ENCODE measurements around the gene SORD. TPM values are rescaled to one million over a fixed set of nuclear protein-coding genes. Genes with fewer than 3 reads are reported as not detected.
"Not testable (repeated sequence)": the region's sequence is repeated elsewhere in the genome, so short reads cannot be mapped to it uniquely, and the experiment has no call there.

The SORD gene
- total RNA-seq, 1 donor from 2014 or later: 54.8 TPM

DNA sequence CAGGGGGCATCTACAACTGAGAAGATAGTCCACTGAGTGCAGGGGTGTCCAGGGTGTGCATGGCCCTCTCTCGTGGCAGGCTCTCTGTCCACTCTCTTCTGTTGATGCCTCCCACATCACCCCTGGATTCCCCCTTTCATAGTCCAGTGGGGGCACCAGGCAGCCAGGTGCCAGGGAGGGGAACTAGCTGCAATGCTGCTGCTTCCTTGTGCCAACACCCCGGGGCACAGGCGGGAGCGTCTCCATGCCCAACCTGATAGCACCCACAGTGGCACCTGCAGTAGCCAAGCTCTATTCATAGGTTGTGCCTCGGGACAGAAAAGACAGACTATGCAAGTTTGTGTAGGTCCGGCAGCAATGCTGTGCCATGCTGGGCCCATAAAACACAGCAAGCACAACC is 79.2 kb downstream of the SORD start:
- Mint-ChIP-seq H3K27me3 (ENCODE audit: low read depth) (peaks cover 8% of the 10 kb centered on the region), H3K4me1 (peaks cover 6% of the 10 kb centered on the region), H3K27ac (ENCODE audit: unreplicated experiment) (no peak overlapping the region), H3K4me3 (no peak overlapping the region), H3K9me3 (no peaks in the 10 kb centered on the region), H3K36me3 (ENCODE audit: low read depth) (no peaks in the 10 kb centered on the region)
- no peak for DNase-seq (ENCODE audit: low read depth, low spot score)
- no peak for TF ChIP-seq CTCF (conservative IDR thresholded peaks at IDR 0.05)

DNA sequence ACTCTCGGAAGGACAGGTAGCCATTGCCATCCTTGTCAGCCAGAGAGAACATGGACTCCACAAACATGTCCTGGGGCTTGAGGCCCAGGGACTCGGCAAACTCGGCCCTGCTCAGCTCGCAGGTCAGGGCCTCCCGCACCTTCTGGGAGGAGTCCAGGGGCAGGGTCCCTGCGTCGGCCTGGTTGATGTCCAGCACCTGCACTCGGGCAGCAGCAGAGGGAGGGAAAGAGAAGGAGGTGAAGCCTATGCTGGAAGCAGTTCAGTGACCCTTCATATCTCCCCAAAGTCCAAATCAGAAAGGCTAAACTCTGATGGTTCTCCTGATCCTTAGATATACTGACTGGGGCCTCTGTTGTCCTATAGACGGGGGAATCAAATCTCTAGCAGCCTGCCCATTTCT is 81.2 kb downstream of the SORD start:
- not testable (repeated sequence) for H3K27ac Mint-ChIP-seq (ENCODE audit: unreplicated experiment); DNase-seq (ENCODE audit: low read depth, low spot score); H3K4me3 Mint-ChIP-seq; H3K36me3 Mint-ChIP-seq (ENCODE audit: low read depth); H3K4me1 Mint-ChIP-seq; H3K9me3 Mint-ChIP-seq
- H3K27me3 Mint-ChIP-seq (ENCODE audit: low read depth): peaks cover 17% of the 10 kb centered on the region

- H3K36me3 Mint-ChIP-seq (ENCODE audit: low read depth): no peaks in the 10 kb centered on the region
- TF ChIP-seq CTCF (conservative IDR thresholded peaks at IDR 0.05): no peak
- DNase-seq (ENCODE audit: low read depth, low spot score): no peak
- H3K27me3 Mint-ChIP-seq (ENCODE audit: low read depth): peaks cover 31% of the 10 kb centered on the region
- peaks cover 6% of the 10 kb centered on the region for H3K4me1 Mint-ChIP-seq
- no peak overlapping the region for H3K4me3 Mint-ChIP-seq
- no peak overlapping the region for H3K27ac Mint-ChIP-seq (ENCODE audit: unreplicated experiment)
- H3K9me3 Mint-ChIP-seq: no peaks in the 10 kb centered on the region
Observed at GRCh38 chr15:45105586-45105985, 82.6 kb downstream of the SORD start.

DNA sequence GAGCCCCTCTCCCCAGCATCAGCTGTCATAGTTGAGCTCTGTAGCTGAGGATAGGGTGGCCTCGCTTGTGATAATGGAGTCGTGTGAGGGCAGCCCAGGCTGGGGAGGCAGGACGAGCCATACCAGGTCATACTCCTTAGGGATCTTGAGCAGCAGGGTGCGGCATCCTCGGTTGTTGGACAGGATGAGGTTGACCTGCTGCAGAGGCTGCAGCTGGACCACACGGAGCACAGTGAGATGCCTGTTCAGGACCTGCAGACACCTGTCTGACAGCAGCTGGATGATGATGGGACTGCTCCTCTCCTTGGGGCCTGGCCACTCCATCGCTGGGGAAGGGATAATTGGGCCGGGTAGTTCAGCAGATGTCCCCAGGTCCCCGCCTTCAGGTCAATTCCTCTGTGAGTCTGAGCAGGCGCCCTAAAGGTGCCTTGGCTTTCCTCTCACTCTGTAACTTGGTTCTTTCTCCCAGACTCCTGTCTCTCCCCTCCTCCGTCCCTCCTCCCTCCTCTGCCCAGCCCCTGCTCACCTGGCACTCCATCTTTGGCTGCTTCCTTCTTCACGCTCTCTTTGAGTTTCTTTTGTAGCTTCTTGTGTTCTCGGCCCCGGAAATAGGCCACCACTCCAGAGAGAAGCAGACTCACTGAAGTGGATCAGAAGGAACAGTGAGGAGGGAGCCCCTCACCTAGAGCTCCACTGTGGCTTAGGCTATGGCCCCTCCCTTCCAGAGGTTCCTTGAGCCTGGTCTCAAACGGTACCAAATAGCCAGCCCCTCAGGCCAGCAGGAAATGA is 83.2 kb downstream of the SORD start:
- Mint-ChIP-seq H3K27me3 (ENCODE audit: low read depth) (peaks cover 33% of the 10 kb centered on the region), H3K9me3 (no peaks in the 10 kb centered on the region)
- no peak for TF ChIP-seq CTCF (conservative IDR thresholded peaks at IDR 0.05)

DNA sequence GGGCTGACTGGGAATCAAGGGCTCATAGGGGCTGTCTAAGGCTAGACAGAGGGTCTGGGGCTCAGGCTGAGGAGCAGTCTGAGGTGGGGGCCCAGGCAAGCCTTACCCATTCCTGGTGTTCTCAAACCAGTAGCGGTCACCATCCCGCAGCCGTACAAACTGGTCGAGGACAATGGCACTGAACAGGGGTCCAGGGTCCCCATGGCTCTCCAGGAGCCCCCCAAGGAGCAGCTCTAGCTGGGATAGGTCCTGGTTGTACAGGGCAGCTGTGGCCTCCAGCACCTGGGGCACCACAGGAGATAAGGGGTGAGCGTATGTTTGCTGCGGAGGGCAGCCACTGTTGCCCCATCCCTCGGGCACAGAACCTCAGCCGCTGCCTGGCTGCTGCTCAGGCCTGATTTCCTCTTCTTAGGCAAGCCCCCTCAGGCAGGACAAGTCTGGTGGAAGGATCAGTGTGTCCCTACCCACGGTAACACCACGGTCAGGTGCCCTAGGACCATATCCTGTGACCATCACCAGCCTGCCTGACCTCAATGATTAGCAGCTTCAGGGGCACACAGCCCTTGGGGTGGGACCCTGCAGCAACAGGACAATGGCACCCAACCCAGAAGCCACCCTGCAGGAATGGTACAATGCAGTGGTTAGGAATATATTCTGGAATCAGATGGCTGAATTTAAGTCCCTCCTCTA is 85.1 kb downstream of the SORD start:
- Mint-ChIP-seq H3K9me3 (no peaks in the 10 kb centered on the region), H3K27me3 (ENCODE audit: low read depth) (peaks cover 47% of the 10 kb centered on the region), H3K36me3 (ENCODE audit: low read depth) (no peaks in the 10 kb centered on the region), H3K27ac (ENCODE audit: unreplicated experiment) (no peak overlapping the region), H3K4me3 (no peak overlapping the region), H3K4me1 (peaks cover 12% of the 10 kb centered on the region)
- no peak for TF ChIP-seq CTCF (conservative IDR thresholded peaks at IDR 0.05)
- DNase-seq (ENCODE audit: low read depth, low spot score): no peak

More for the DNA sequence above, 83.2 kb downstream of the SORD start:
- Mint-ChIP-seq H3K27ac (ENCODE audit: unreplicated experiment) (no peak overlapping the region), H3K4me3 (no peak overlapping the region), H3K4me1 (peaks cover 6% of the 10 kb centered on the region), H3K36me3 (ENCODE audit: low read depth) (no peaks in the 10 kb centered on the region)
- no peak for DNase-seq (ENCODE audit: low read depth, low spot score)

- DNase-seq (ENCODE audit: low read depth, low spot score): no peak
- H3K36me3 Mint-ChIP-seq (ENCODE audit: low read depth): no peaks in the 10 kb centered on the region
- TF ChIP-seq CTCF (conservative IDR thresholded peaks at IDR 0.05): no peak
- no peak overlapping the region for H3K27ac Mint-ChIP-seq (ENCODE audit: unreplicated experiment)
- H3K27me3 Mint-ChIP-seq (ENCODE audit: low read depth): peaks cover 64% of the 10 kb centered on the region
- no peaks in the 10 kb centered on the region for H3K9me3 Mint-ChIP-seq
- H3K4me1 Mint-ChIP-seq: peaks cover 7% of the 10 kb centered on the region
- H3K4me3 Mint-ChIP-seq: no peak overlapping the region
Observed at GRCh38 chr15:45110256-45110820, 87.3 kb downstream of the SORD start.
